KOPT-K1 (cell line): ENCODE results near the gene FCGR3A.
"Not testable (repeated sequence)": the region's sequence is repeated elsewhere in the genome, so short reads cannot be mapped to it uniquely, and the experiment has no call there.

Experiments
- H3K27ac ChIP-seq: fragments of 200-600 bp; sonication (generic); 2 replicates; pipeline ENCODE4 v1.5.1; 2016; ENCODE audit warnings: antibody characterized with exemption, mild to moderate bottlenecking, low read depth, low read length; ENCODE audit not compliant: poor library complexity, severe bottlenecking
- H3K36me3 ChIP-seq: fragments of 200-600 bp; sonication (generic); 2 replicates; pipeline ENCODE4 v1.5.1; 2017; ENCODE audit warnings: antibody characterized with exemption, mild to moderate bottlenecking, low read length, moderate library complexity; ENCODE audit not compliant: insufficient read depth
- H3K9me3 ChIP-seq: fragments of 200-600 bp; sonication (generic); 2 replicates; pipeline ENCODE4 v1.5.1; 2017; ENCODE audit warnings: antibody characterized with exemption, low read length, mild to moderate bottlenecking; ENCODE audit not compliant: insufficient read depth, poor library complexity, severe bottlenecking

FCGR3A gene

DNA sequence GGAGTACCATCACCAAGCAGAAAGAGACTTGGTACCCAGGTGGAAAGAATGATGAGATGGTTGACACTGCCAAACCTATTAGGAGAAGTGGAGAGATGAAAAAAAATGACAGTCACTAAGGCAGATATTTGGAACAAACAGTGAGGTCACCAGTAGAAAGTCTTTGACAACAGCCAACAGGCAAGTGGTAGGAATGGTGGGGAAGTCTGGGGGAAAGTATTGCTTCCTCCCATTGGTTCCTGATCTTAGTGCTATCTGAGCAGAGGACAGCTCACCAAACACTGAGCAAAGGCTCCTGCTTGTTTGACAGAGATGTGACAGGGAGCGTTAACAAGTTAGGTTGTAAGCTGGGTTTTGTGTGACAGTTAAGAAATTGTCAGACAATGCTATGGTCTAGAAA, 6.5 kb downstream of the FCGR3A start:
- not testable (repeated sequence) for H3K36me3 ChIP-seq, H3K27ac ChIP-seq, H3K9me3 ChIP-seq

DNA sequence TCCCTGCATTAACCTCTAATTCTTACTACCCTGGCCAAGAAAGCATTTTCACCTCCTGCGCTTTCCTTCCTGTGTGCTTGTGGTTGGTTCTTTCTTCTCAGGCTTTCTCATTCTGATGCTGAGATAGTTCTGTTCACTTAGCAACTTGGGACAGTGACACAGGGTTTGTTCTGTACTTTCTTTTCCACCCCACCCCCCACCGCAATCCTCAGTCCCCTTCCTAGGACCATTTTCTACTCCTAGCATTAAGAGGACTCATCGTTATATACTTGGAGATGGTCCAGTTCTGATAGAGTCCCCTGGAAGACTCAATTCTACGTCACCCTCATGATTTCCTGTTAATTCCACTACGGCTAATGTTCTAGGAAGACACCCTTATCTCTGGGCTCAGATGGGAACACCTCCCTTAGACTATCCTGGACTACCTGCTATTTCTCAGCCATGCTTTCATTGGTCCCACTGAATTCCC, 7.5 kb downstream of the FCGR3A start:
- not testable (repeated sequence) for H3K9me3 ChIP-seq, H3K36me3 ChIP-seq, H3K27ac ChIP-seq

DNA sequence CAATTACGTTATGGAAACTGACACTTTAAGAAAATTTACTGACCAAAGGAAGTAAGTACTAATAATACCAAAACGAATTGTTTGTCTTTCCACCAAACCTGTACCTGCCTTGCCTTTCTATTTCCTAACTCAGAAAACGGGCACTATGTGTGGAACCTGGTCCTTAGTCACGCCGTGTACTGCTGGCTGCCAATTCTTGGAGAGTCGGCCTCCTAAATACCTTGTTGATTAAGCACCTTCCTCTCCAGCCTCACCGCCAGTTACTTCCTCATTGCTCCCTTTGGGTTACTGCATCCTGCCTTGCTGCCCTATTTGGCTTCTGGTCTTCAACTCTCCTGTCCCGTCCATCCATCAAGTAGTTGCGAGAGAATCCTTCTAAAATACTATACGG, 9.1 kb downstream of the FCGR3A start:
- not testable (repeated sequence) for H3K9me3 ChIP-seq, H3K36me3 ChIP-seq, H3K27ac ChIP-seq

DNA sequence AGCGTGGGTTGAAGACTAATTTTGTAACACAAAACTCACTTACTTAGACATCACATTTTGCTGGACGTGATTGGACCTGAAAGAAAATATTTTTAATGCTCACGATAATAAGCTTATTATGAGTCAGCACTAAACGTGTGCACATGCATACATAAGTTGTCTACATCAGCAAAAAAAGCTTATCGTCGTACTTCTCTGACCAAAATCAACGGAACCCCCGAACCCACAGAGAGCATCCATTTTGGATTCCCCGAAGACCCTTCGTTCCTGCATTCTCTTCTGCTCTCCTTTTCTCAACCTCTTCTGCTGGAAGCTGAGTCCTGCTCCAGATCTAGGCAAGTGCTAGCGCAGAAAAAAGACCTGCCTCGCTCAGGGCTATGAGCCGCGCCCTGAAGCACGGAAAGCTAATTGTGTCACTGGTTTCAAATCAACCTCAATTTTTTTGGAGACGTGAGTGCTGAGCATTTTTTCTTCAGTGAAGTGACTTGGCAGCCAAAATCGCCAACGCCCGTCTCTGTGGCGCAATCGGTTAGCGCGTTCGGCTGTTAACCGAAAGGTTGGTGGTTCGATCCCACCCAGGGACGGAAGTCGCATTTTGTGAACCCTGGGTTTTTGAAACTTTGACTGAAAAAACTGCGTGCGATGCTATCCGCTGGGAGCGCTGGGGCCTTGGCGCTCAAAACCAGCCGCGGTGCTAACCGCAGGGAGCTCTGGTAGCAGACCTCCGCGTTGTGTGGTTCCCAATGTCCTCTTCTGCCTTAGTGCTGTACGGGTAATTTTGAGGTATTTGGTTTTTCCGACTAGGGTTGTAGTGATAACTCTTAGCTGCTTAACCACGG, 9.7 kb downstream of the FCGR3A start:
- not testable (repeated sequence) for H3K36me3 ChIP-seq, H3K9me3 ChIP-seq
- H3K27ac ChIP-seq: peak overlapping the region; percentile 39

DNA sequence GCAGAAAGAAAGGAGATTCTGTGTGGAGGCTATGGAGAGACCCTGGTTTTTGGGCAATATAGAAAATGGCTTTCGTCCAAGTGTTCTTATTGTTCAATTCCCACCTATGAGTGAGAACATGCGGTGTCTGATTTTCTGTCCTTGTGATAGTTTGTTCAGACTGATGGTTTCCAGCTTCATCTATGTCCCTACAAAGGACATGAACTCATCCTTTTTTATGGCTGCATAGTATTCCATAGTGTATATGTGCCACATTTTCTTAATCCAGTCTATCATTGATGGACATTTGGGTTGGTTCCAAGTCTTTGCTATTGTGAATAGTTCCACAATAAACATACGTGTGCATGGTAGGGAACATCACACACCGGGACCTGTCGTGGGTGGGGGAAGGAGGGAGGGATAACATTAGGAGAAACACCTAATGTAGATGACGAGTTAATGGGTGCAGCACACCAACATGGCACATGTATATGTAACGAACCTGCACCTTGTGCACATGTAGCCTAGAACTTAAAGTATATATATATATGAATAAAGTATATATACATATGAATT, 10.6 kb downstream of the FCGR3A start:
- not testable (repeated sequence) for H3K36me3 ChIP-seq, H3K27ac ChIP-seq, H3K9me3 ChIP-seq

DNA sequence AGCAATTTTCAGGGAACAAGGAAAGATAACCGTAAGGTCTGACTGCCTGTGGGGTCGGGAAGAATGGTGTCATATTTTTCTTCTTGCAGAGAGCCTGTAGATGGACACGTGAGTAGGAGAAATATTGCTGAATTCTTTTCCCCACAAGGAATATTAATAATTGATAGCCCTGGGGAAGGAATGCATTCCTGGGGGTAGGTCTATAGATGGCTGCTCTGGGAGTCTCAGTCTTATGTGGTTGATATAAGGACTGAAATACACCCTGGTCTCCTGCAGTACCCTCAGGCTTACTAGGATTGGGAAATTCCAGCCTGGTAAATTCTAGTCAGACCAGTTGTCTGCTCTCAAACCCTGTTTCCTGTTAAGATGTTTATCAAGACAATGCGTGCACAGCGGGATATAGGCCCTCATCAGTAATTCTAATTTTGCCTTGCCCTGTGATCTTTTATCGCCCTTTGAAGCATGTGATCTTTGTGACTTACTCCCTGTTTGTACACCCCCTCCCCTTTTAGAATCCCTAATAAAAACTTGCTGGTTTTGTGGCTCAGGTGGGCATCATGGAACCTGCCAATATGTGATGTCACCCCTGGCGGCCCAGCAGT, 12.4 kb downstream of the FCGR3A start:
- not testable (repeated sequence) for H3K27ac ChIP-seq, H3K9me3 ChIP-seq, H3K36me3 ChIP-seq

DNA sequence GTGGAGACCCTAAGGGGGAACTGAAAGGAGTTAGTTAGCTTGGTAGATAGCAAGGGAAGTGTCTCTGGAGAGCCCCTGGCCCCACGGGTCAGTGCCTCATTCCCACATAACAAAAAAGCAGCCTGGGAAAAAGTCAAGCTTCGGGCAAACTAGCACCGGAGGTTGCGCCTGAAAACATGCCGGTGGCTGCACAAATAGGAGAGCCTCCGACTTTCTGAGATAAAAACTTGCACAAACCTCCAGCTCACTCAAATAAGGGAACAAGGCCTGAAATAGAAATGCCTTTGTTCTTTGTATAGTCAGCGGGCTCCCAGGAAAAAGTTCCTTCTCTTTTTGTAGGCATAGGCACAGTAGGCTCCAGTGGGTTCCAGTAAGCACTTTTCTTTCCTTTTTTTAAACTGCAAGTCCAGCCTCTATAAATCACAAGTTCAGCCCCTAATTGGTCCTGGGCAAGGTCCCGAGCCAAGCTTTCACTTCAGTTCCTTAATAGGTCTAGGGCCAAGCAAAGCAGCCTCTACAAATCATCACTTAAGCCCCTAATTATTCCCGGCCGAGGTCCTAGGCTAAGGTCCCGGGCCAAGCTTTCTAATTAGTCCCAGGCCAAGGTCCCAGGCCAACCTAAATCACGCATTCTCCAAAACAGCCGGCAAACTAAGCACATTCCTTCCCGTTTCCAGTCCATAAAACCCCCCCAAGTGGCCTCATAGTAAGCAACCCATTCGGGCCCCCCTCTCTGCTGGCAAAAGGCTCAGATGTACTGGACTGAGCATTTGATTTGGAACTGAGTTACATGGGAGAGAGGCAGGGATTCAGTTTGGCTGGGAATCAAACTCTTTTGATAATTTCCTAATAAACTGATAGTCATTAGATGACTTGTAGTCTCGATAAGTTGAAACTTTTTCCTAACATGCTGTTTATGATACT, 16.7 kb downstream of the FCGR3A start:
- not testable (repeated sequence) for H3K9me3 ChIP-seq, H3K27ac ChIP-seq, H3K36me3 ChIP-seq

DNA sequence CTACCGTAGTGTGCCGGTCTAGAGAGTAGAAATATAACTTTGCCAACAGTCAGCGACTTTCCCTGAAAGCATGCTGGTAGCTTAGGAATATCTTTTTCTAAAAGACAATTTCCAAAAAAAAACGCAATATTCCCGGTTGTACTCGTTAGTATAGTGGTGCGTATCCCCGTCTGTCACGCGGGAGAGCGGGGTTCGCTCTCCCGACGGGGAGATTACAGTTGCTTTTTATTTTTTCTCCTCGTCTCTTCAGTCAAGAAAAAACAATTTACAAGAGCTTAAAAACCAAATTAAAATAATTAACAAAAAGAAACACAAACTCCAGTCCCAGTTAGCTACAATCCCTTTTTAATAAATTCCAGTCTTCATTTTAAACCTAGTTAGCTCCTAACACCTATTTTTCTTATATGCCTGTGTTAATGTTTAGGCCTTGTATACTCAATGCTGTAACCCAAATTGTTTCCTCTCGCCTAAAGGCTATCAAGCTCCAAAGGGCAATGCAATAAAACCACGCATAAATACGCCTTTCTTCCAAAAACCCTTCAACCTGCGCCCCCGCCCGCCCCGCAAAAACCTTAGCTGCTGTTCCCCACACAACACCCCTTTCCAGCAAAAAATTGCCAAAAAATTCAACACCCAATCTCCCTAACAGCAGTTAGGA, 17.5 kb downstream of the FCGR3A start:
- Histone ChIP-seq H3K9me3 (no peaks in the 10 kb centered on the region), H3K27ac (no peak overlapping the region), H3K36me3 (no peaks in the 10 kb centered on the region)

DNA sequence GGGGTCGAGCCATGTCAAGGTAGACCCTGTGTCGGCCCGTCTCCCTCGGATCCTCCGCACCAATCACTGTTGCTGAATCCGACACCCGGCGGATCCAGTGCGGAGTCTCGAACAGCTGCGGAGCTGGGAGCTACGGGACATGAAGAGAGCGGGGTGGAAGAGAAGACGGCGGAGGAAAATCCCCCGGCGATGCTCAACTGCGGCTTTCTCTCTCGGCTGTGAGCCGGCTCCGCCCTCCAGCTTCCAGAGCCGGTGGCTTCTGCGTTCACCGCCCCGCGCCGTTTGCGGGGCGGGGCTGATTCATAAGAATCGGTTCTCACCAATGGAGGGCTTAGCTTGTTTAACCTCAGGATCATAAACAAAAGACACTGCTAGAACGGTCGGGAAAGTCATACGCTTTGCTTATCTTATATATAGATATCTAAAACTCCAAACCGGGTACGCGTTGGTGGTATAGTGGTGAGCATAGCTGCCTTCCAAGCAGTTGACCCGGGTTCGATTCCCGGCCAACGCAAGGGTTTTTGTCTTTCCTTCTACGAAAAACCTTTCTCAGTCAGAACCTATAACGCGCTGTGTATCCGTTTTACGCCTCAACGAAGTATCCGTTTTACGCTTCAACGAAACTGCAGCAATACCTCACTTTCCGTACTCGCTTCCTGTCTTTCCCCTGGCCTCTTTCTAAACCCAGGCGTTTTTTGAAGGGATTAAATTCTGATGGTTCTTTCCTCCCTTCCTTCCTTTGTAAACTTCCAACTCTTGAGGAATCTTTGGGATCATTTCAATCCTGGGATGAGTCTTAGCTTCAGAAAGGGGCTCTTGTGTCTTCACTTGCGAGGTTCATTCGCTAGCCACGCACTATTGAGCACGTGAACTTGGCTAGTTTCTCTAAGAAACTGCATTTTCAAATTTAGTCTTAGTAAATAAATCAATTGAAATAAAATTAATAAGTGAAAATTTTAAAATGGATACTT, 18.7 kb downstream of the FCGR3A start:
- H3K36me3 ChIP-seq, H3K9me3 ChIP-seq: not testable (repeated sequence)
- H3K27ac ChIP-seq: peak overlapping the region; percentile 81

DNA sequence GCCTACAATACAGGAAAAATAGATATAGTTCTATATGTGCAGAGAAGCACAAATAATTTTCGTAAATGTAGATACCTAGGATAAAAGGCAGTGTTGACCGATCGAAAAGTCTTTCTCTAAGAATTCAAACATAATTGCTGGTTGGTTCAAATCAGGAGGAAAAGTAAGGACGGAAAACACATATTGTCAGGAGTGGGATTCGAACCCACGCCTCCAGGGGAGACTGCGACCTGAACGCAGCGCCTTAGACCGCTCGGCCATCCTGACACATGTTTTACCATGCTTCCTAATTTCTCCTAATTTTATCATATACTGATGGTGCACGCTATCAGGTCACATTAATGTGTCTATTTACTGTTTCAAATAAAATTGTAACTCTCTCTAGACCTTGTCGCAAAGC, 19.5 kb downstream of the FCGR3A start:
- peak overlapping the region; percentile 81 for H3K27ac ChIP-seq
- not testable (repeated sequence) for H3K36me3 ChIP-seq, H3K9me3 ChIP-seq

DNA sequence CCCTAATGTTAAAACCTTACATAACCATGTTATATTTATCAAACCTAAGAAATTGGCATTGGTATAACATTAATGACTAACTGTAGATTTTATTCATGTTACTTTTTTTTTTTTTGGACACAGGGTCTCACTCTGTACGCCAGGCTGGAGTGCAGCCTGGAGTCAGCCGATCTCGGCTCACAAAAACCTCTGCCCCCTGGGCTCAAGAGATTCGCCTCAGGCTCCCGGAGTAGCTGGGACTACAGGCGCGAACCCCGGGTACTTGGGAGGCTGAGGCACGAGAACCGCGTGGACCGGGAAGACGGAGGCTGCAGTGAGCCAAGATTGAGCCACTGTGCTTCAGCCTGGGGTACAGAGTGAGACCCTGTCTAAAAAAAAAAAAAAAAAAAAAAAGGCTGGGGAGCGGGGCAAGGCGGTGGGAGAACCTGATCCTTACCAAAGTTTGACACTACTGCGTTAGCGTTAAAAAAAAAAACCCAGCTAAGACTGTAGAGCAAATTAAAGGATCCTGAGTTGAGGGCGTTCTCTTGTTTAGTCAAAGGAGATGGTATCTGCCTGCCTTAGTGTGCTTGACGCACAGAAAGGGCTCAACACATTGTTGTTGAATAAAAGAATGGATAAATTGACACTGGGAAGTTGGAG, 20.0 kb downstream of the FCGR3A start:
- H3K36me3 ChIP-seq, H3K27ac ChIP-seq, H3K9me3 ChIP-seq: not testable (repeated sequence)

DNA sequence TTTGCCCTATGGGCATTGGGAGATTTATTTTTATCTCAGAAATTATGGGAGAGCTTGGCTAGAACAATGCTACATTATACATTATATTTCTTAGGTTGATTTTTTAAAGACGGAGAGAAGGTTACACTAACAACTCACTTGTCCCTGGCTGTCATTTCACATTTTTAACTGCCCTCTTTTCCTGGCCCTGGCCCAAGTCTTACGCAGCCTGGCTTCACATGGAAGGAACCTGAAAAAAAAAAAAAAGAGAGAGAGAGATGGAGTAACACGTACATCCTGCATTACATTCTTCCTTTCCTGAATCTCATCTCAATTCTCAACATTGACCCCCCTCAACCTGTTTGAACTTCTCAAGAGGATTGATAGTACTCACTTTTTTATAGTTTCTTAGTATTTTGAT, 21.1 kb downstream of the FCGR3A start:
- H3K27ac ChIP-seq, H3K9me3 ChIP-seq, H3K36me3 ChIP-seq: not testable (repeated sequence)

DNA sequence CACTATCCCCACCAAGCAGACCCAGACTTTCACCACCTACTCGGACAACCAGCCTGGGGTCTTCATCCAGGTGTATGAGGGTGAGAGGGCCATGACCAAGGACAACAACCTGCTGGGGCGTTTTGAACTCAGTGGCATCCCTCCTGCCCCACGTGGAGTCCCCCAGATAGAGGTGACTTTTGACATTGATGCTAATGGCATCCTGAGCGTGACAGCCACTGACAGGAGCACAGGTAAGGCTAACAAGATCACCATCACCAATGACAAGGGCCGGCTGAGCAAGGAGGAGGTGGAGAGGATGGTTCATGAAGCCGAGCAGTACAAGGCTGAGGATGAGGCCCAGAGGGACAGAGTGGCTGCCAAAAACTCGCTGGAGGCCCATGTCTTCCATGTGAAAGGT, 23.7 kb downstream of the FCGR3A start:
- not testable (repeated sequence) for H3K36me3 ChIP-seq, H3K27ac ChIP-seq, H3K9me3 ChIP-seq
